Measurements from ENCODE around the gene DHX30.
"Not testable (repeated sequence)": the region's sequence is repeated elsewhere in the genome, so short reads cannot be mapped to it uniquely, and the experiment has no call there.

Gene DHX30

GRCh38 chr3:47813551-47814177, 10.7 kb downstream of the DHX30 start:
- no peak for DNase-seq (ENCODE audit: low spot score)

GRCh38 chr3:47817609-47818008, 14.7 kb downstream of the DHX30 start:
- DNase-seq (ENCODE audit: low spot score): no peak

GRCh38 chr3:47824541-47825473, 21.9 kb downstream of the DHX30 start:
- peak; percentile 94 for DNase-seq (ENCODE audit: low spot score)

- DNase-seq (ENCODE audit: low spot score): no peak
Observed at GRCh38 chr3:47825590-47825989, 22.7 kb downstream of the DHX30 start.

GRCh38 chr3:47829482-47829881, 26.5 kb downstream of the DHX30 start:
- DNase-seq (ENCODE audit: low spot score): not testable (repeated sequence)

GRCh38 chr3:47836986-47837385, 34.0 kb downstream of the DHX30 start:
- no peak for DNase-seq (ENCODE audit: low spot score)

GRCh38 chr3:47838503-47838902, 35.6 kb downstream of the DHX30 start:
- no peak for DNase-seq (ENCODE audit: low spot score)

- no peak for DNase-seq (ENCODE audit: low spot score)
Observed at GRCh38 chr3:47841786-47842349, 38.9 kb downstream of the DHX30 start.

GRCh38 chr3:47846186-47846879, 43.4 kb downstream of the DHX30 start:
- DNase-seq (ENCODE audit: low spot score): no peak

GRCh38 chr3:47846880-47847248, 43.9 kb downstream of the DHX30 start:
- DNase-seq (ENCODE audit: low spot score): no peak

GRCh38 chr3:47847260-47847659, 44.3 kb downstream of the DHX30 start:
- DNase-seq (ENCODE audit: low spot score): no peak

- DNase-seq (ENCODE audit: low spot score): no peak
Observed at GRCh38 chr3:47847801-47848518, 45.0 kb downstream of the DHX30 start.

GRCh38 chr3:47848599-47849117, 45.7 kb downstream of the DHX30 start:
- DNase-seq (ENCODE audit: low spot score): no peak

GRCh38 chr3:47849186-47849698, 46.3 kb downstream of the DHX30 start:
- no peak for DNase-seq (ENCODE audit: low spot score)

GRCh38 chr3:47849699-47850563, 47.0 kb downstream of the DHX30 start:
- no peak for DNase-seq (ENCODE audit: low spot score)

- DNase-seq (ENCODE audit: low spot score): no peak
Observed at GRCh38 chr3:47850564-47851410, 47.8 kb downstream of the DHX30 start.

- DNase-seq (ENCODE audit: low spot score): no peak
Observed at GRCh38 chr3:47851888-47852603, 49.1 kb downstream of the DHX30 start.
